OCI-LY3 (cell line): ENCODE results near the gene KLF2.

ENCODE experiments used
- CTCF ChIP-seq: fragments of 200-600, 300-600 bp; sonication (generic); IDR thresholded peaks from 2 replicates; pipeline ENCODE4 v1.5.1; 2014; ENCODE audit warnings: antibody characterized with exemption, low read length, low read depth
- EZH2phosphoT487 ChIP-seq: fragments of 200-600 bp; shearing (Covaris generic); IDR thresholded peaks from 2 replicates; pipeline ENCODE4 v1.6.1; 2018; ENCODE audit warnings: antibody characterized with exemption, mixed run types, low read depth

GRCh38 chr19:16371540-16371986 lies 46.9 kb downstream of the KLF2 start:
- no peak for TF ChIP-seq EZH2phosphoT487
- TF ChIP-seq CTCF: no peak
